Parathyroid adenoma (tissue), 2 donors: Measurements from ENCODE around the gene GNB1L.

Source experiments
- H2AFZ ChIP-seq: fragments of 300-600 bp; sonication (generic); one replicate; pipeline ENCODE4 v1.7.0; 2017; ENCODE audit warnings: antibody characterized with exemption, mild to moderate bottlenecking
- H3K27ac ChIP-seq: fragments of 300-600 bp; sonication (generic); one replicate; pipeline ENCODE4 v1.7.0; 2017
- H3K27me3 ChIP-seq: fragments of 300-600 bp; sonication (generic); one replicate; pipeline ENCODE4 v1.7.0; 2017; ENCODE audit warnings: low read length; ENCODE audit not compliant: control insufficient read depth, insufficient read depth
- H3K36me3 ChIP-seq: fragments of 300-600 bp; sonication (generic); one replicate; pipeline ENCODE4 v1.7.0; 2017; ENCODE audit warnings: low read length; ENCODE audit not compliant: control insufficient read depth, insufficient read depth
- H3K4me1 ChIP-seq: fragments of 300-600 bp; sonication (generic); one replicate; pipeline ENCODE4 v1.7.0; 2017; ENCODE audit warnings: control low read depth
- H3K4me2 ChIP-seq: fragments of 300-600 bp; sonication (generic); one replicate; pipeline ENCODE4 v1.7.0; 2017; ENCODE audit warnings: low read length
- H3K4me3 ChIP-seq: fragments of 300-600 bp; sonication (generic); one replicate; pipeline ENCODE4 v1.7.0; 2017; ENCODE audit warnings: low read depth, low read length
- H3K79me2 ChIP-seq: fragments of 300-600 bp; sonication (generic); one replicate; pipeline ENCODE4 v1.7.0; 2017; ENCODE audit warnings: control low read depth
- H3K9ac ChIP-seq: fragments of 300-600 bp; sonication (generic); one replicate; pipeline ENCODE4 v1.7.0; 2017; ENCODE audit warnings: mild to moderate bottlenecking
- H3K9me3 ChIP-seq: fragments of 300-600 bp; sonication (generic); one replicate; pipeline ENCODE4 v1.7.0; 2017; ENCODE audit warnings: low read length; ENCODE audit not compliant: control insufficient read depth
- CTCF ChIP-seq: fragments of 300-600 bp; sonication (generic); IDR thresholded peaks from one replicate; pipeline ENCODE4 v1.7.0; 2017; ENCODE audit warnings: antibody characterized with exemption, mild to moderate bottlenecking
- donor health status: primary hyperparathyroidism.

The GNB1L gene

DNA sequence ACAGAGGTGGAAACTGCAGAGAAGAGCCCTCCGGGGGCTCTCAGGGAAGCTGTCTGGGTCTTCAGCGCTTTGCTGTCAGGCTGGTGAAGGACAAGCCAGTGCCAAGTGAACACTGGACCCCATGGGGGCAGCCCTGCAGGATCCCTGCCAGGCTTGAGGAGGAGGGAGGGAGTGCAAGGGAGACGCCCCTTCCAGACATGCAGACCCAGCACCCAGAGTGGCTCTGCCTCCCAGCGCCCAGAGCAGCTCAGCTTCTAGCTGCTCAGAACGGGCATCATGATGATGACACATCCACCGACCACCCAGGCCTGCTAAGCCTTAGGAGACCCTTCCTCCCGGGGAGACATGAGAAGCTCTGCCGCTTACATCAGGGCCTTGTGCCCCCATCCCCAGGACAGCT lies 54.4 kb downstream of the GNB1L start:
- H3K27me3 ChIP-seq = no peaks in the 10 kb centered on the region
- no peaks in the 10 kb centered on the region for H3K4me1 ChIP-seq
- H3K4me2 ChIP-seq = no peak overlapping the region
- H2AFZ ChIP-seq = no peak overlapping the region
- TF ChIP-seq CTCF = no peak
- no peaks in the 10 kb centered on the region for H3K9me3 ChIP-seq
- no peak overlapping the region for H3K4me3 ChIP-seq
- no peak overlapping the region for H3K9ac ChIP-seq
- H3K36me3 ChIP-seq = no peaks in the 10 kb centered on the region
- H3K27ac ChIP-seq = no peak overlapping the region
- no peaks in the 10 kb centered on the region for H3K79me2 ChIP-seq

DNA sequence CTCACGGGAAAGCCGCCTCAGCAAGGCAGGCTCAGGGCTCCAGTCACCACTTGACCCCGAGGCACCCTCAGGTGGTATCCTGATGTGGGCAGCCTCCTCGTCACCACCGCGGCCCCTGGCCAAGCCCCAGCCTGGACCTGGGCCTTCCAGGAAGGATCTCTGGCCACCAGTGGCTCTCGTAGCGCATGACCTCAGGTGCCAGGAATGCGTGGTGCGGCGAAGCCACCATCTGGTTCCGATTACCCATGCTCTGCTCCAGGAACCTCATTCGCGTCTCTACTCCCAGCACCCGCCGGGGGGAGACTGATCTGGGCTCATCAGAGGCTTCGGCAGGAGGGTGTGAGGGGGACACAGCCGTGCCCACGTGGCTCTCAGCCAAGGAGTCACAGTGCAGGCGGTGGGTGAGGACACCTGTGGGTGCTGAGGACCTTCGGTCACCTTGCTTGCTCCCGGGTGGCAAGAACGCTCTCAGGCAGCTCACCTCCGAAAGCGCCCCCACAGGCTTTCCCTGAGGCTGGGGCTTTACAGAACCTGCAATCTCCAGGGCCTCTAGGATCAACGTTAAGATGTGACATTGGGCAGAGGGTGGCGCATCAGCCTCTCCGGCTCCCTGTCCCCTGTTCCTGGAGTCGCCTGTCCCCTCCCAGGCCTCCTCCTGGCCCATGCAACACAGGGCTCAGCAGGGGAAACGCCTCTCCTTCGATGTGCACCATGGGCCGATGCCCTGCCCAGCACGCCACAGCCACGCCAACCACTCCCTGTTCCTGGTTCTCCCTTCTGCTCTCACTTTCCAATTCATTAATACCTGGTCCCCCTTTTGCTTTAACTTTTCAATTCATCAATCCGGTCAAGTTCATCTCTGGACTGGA lies 55.1 kb downstream of the GNB1L start:
- H3K4me1 ChIP-seq = no peaks in the 10 kb centered on the region
- no peaks in the 10 kb centered on the region for H3K27me3 ChIP-seq
- H3K9me3 ChIP-seq = no peaks in the 10 kb centered on the region
- H3K79me2 ChIP-seq = no peaks in the 10 kb centered on the region
- H3K9ac ChIP-seq = no peak overlapping the region
- no peak overlapping the region for H3K4me2 ChIP-seq
- no peak for TF ChIP-seq CTCF
- no peak overlapping the region for H3K27ac ChIP-seq
- no peaks in the 10 kb centered on the region for H3K36me3 ChIP-seq
- no peak overlapping the region for H3K4me3 ChIP-seq
- no peak overlapping the region for H2AFZ ChIP-seq

DNA sequence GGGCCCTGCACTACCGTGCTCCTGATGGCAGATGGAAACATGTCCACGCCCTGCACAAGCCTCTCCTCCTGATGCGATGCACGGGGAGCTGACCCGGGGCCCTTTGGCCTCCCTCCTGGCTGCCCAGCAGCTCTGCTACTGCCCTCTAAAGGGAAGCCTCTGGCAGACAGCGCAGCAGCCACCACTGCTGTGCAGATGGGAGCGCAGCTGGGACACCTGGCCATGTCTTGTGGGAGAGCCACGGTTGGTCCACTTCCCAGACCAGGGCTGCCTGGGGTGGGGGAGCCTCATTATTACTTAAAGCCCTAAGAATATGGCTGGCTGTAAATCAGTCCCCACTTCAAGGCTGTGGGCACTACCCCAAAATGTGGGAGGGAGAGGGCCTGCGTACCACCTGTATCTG lies 55.8 kb downstream of the GNB1L start:
- no peaks in the 10 kb centered on the region for H3K4me1 ChIP-seq
- no peak for TF ChIP-seq CTCF

DNA sequence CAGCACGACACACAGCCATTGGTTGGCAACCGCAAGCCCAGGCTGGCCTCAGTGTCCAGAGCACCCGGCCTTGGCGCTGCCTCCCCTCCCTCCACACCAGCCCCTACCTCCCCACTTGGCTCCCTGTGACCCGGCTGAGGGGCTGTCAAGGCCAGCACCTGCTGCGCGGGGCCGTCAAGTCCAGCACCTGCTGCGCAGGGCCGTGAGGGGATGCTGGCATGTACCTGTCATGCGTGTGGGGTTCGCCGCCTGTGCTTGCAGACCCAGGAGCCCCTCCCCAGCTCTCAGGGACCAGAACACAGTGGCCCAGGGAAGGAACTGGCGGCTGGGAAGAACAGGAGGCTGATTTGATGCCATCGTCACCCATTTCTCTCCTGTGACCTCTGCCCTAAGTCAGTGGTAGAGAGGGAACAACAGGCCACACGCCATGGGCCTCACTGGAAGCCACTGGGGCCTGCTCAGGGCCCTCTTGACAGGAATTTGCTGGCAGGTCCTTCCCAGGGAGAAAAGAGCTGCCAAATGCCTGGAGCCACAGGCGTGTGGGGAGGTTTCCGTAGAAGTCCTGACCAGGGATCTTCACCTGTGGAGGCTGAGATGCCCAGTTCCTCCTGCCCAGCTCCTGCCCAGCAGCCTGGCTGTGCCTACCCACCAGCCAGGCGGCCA lies 56.5 kb downstream of the GNB1L start:
- H2AFZ ChIP-seq = no peak overlapping the region
- H3K27me3 ChIP-seq = no peaks in the 10 kb centered on the region
- H3K79me2 ChIP-seq = no peaks in the 10 kb centered on the region
- no peaks in the 10 kb centered on the region for H3K9me3 ChIP-seq
- H3K4me2 ChIP-seq = no peak overlapping the region
- no peaks in the 10 kb centered on the region for H3K4me1 ChIP-seq
- no peak overlapping the region for H3K4me3 ChIP-seq
- no peaks in the 10 kb centered on the region for H3K36me3 ChIP-seq
- H3K9ac ChIP-seq = no peak overlapping the region
- H3K27ac ChIP-seq = no peak overlapping the region
- TF ChIP-seq CTCF = no peak

More for the DNA sequence above, 55.8 kb downstream of the GNB1L start:
- Histone ChIP-seq H3K36me3 (no peaks in the 10 kb centered on the region), H3K9me3 (no peaks in the 10 kb centered on the region), H3K27ac (no peak overlapping the region), H3K4me2 (no peak overlapping the region), H3K79me2 (no peaks in the 10 kb centered on the region), H3K27me3 (no peaks in the 10 kb centered on the region), H2AFZ (no peak overlapping the region), H3K4me3 (no peak overlapping the region), H3K9ac (no peak overlapping the region)
